ENCODE data around the gene JMJD8. TPM values are rescaled to one million over a fixed set of nuclear protein-coding genes. Genes with fewer than 3 reads are reported as not detected.

Gene JMJD8
- total and polyA plus RNA-seq, 2 experiments from 2014 or later = 48.5 to 82.5 TPM

DNA sequence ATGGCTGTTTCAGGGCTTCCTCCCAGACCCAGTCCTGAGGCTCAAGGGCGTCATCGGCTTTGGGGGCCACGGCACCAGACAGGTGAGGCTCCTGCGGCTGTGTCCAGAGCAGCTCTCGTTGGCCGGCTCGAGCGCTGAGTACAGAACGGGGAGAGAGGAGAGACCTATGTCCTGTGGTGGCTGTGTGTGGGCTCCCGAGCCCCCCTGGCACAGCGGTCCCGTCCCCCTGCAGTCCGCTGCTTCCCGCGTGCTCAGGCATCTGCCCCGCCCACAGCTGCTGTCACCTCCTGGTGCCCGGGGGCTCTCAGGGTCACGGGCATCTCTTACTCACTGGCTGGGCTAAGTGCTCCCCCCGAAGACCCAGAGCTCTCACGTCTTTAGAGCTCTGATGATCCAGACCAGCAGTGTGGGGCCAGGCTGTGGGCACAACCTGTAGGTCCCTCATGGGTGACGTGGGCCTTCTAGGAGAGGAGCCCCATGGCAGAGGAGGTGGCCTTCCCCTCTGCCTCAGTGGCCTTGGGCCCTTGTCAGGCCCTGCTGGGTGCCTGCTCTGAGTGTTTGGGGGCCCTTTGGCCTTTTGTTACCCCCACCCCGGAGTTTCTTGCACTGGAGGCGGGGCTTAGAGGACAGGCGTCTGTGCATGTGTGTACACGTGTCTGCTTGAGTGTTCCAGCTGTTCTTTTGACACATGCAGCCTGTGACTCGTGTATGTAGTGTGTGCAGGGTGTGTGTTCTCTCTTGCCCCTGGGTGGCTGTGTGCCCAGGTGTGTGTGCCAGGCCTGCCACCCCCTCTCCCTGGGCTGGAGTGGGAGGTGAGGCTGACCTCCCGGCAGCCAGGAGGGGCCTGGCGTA lies 31.5 kb downstream of the JMJD8 start:
- Mint-ChIP-seq H3K27me3 (ENCODE audit: insufficient read depth, low read depth, poor library complexity) (peaks cover 5% of the 10 kb centered on the region), H3K27ac (no peak overlapping the region), H3K36me3 (ENCODE audit: low read depth) (no peaks in the 10 kb centered on the region; the same call in 2 of the 3 replicates), H3K9me3 (no peaks in the 10 kb centered on the region), H3K4me1 (no peaks in the 10 kb centered on the region), H3K4me3 (no peak overlapping the region)
- Histone ChIP-seq H2AFZ (no peak overlapping the region), H3K4me1 (ENCODE audit: insufficient read depth) (no peaks in the 10 kb centered on the region; the same call in 1 of the 2 replicates), H3K36me3 (ENCODE audit: insufficient read depth) (no peaks in the 10 kb centered on the region), H3K4me2 (no peak overlapping the region), H3K27me3 (ENCODE audit: insufficient read depth) (no peaks in the 10 kb centered on the region), H3K4me3 (no peak overlapping the region), H3K79me2 (replicated peaks; ENCODE audit: insufficient read depth) (no peaks in the 10 kb centered on the region), H3F3A (replicated peaks; ENCODE audit: low read depth) (peaks cover 11% of the 10 kb centered on the region; the same call in 1 of the 2 replicates), H3K9me2 (ENCODE audit: insufficient read depth) (no peaks in the 10 kb centered on the region), H4K20me1 (replicated peaks; ENCODE audit: insufficient read depth) (no peaks in the 10 kb centered on the region), H3K27ac (ENCODE audit: low read depth) (no peak overlapping the region)
- no peak for DNase-seq (ENCODE audit: low spot score)
- TF ChIP-seq, protein P1, sequence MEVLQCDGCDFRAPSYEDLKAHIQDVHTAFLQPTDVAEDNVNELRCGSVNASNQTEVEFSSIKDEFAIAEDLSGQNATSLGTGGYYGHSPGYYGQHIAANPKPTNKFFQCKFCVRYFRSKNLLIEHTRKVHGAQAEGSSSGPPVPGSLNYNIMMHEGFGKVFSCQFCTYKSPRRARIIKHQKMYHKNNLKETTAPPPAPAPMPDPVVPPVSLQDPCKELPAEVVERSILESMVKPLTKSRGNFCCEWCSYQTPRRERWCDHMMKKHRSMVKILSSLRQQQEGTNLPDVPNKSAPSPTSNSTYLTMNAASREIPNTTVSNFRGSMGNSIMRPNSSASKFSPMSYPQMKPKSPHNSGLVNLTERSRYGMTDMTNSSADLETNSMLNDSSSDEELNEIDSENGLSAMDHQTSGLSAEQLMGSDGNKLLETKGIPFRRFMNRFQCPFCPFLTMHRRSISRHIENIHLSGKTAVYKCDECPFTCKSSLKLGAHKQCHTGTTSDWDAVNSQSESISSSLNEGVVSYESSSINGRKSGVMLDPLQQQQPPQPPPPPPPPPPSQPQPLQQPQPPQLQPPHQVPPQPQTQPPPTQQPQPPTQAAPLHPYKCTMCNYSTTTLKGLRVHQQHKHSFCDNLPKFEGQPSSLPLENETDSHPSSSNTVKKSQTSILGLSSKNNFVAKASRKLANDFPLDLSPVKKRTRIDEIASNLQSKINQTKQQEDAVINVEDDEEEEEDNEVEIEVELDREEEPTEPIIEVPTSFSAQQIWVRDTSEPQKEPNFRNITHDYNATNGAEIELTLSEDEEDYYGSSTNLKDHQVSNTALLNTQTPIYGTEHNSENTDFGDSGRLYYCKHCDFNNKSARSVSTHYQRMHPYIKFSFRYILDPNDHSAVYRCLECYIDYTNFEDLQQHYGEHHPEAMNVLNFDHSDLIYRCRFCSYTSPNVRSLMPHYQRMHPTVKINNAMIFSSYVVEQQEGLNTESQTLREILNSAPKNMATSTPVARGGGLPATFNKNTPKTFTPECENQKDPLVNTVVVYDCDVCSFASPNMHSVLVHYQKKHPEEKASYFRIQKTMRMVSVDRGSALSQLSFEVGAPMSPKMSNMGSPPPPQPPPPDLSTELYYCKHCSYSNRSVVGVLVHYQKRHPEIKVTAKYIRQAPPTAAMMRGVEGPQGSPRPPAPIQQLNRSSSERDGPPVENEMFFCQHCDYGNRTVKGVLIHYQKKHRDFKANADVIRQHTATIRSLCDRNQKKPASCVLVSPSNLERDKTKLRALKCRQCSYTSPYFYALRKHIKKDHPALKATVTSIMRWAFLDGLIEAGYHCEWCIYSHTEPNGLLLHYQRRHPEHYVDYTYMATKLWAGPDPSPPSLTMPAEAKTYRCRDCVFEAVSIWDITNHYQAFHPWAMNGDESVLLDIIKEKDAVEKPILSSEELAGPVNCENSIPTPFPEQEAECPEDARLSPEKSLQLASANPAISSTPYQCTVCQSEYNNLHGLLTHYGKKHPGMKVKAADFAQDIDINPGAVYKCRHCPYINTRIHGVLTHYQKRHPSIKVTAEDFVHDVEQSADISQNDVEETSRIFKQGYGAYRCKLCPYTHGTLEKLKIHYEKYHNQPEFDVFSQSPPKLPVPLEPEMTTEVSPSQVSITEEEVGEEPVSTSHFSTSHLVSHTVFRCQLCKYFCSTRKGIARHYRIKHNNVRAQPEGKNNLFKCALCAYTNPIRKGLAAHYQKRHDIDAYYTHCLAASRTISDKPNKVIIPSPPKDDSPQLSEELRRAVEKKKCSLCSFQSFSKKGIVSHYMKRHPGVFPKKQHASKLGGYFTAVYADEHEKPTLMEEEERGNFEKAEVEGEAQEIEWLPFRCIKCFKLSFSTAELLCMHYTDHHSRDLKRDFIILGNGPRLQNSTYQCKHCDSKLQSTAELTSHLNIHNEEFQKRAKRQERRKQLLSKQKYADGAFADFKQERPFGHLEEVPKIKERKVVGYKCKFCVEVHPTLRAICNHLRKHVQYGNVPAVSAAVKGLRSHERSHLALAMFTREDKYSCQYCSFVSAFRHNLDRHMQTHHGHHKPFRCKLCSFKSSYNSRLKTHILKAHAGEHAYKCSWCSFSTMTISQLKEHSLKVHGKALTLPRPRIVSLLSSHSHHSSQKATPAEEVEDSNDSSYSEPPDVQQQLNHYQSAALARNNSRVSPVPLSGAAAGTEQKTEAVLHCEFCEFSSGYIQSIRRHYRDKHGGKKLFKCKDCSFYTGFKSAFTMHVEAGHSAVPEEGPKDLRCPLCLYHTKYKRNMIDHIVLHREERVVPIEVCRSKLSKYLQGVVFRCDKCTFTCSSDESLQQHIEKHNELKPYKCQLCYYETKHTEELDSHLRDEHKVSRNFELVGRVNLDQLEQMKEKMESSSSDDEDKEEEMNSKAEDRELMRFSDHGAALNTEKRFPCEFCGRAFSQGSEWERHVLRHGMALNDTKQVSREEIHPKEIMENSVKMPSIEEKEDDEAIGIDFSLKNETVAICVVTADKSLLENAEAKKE (CRISPR knock-in tag; IDR thresholded peaks at IDR 0.05) = no peak
- TF ChIP-seq, protein P2, sequence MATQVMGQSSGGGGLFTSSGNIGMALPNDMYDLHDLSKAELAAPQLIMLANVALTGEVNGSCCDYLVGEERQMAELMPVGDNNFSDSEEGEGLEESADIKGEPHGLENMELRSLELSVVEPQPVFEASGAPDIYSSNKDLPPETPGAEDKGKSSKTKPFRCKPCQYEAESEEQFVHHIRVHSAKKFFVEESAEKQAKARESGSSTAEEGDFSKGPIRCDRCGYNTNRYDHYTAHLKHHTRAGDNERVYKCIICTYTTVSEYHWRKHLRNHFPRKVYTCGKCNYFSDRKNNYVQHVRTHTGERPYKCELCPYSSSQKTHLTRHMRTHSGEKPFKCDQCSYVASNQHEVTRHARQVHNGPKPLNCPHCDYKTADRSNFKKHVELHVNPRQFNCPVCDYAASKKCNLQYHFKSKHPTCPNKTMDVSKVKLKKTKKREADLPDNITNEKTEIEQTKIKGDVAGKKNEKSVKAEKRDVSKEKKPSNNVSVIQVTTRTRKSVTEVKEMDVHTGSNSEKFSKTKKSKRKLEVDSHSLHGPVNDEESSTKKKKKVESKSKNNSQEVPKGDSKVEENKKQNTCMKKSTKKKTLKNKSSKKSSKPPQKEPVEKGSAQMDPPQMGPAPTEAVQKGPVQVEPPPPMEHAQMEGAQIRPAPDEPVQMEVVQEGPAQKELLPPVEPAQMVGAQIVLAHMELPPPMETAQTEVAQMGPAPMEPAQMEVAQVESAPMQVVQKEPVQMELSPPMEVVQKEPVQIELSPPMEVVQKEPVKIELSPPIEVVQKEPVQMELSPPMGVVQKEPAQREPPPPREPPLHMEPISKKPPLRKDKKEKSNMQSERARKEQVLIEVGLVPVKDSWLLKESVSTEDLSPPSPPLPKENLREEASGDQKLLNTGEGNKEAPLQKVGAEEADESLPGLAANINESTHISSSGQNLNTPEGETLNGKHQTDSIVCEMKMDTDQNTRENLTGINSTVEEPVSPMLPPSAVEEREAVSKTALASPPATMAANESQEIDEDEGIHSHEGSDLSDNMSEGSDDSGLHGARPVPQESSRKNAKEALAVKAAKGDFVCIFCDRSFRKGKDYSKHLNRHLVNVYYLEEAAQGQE (IDR thresholded peaks at IDR 0.05; ENCODE audit: unreplicated experiment) = no peak
- TF ChIP-seq EZH2 (IDR thresholded peaks at IDR 0.05; ENCODE audit: low read depth, unreplicated experiment) = no peak
- no peak for TF ChIP-seq POLR2AphosphoS5 (IDR thresholded peaks at IDR 0.05; ENCODE audit: low read depth)
- no peak for TF ChIP-seq ZNF114 (CRISPR knock-in tag; IDR thresholded peaks at IDR 0.05)
- no peak for TF ChIP-seq EZH2phosphoT487 (IDR thresholded peaks at IDR 0.05; ENCODE audit: unreplicated experiment)
- TF ChIP-seq CREB1 (CRISPR knock-in tag; IDR thresholded peaks at IDR 0.05; ENCODE audit: low read depth) = no peak
- ATAC-seq = no peak
